ENCODE measurements around the gene PVR.
"Not testable (repeated sequence)": the region's sequence is repeated elsewhere in the genome, so short reads cannot be mapped to it uniquely, and the experiment has no call there.

PVR gene, protein sequence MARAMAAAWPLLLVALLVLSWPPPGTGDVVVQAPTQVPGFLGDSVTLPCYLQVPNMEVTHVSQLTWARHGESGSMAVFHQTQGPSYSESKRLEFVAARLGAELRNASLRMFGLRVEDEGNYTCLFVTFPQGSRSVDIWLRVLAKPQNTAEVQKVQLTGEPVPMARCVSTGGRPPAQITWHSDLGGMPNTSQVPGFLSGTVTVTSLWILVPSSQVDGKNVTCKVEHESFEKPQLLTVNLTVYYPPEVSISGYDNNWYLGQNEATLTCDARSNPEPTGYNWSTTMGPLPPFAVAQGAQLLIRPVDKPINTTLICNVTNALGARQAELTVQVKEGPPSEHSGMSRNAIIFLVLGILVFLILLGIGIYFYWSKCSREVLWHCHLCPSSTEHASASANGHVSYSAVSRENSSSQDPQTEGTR

GRCh38 chr19:44643605-44644401 is at the start of gene PVR:
Gene PVR, plus strand, starts transcription at chr19:44643910. Its CDS starts 187 bp downstream, at chr19:44644097.
- no peak for FAIRE-seq

DNA sequence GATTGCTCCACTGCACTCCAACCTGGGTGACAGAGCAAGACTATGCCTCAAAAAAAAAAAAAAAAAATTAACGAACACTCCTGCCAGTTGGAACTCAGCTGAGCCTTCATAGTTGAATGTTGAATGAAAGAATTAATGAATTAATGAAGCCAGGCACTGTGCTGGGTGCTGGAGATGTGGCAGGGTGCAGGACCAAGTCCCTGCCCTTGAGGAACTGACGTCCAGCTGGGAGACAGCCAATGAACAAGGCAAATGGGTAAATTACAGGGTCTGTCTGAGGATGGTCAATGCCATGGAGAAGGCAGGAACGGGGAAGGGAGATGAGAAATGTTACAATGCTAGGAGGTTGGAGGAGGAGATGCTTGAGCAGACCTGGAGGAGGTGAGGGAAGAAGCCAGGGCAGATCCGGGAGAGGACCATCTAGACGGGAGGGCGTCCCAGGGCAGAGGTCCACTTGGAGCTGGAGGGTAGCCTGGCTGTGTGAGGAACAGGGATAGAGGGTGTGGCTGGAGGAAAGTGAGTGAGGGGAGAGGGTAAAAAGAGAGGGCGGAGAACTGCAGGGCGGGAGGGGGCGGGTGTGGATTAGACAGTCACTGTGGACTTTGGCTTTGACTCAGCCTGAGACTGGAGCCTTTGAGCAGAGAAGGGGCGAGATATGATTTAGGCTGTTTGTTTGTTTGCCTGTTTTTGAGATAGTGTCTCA is 47.1 kb upstream of the PVR start:
- no peak for FAIRE-seq

DNA sequence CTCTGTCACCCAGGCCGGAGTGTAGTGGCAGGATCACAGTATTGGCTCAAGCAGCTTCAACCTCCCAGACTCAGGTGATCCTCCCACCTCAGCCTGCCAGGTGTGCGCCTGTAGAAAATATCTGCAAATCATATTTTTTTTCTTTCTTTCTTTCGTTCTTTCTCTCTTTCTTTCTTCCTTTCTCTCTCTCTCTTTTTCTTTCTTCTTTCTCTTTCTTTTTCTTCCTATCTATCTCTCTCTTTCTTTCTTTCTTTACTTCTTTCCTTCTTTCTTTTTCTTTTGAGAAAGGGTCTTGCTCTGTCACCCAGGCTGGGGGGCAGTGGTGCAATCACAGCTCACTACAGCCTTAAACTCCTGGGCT is 46.6 kb upstream of the PVR start:
- FAIRE-seq: no peak

GRCh38 chr19:44598355-44598754 is 45.4 kb upstream of the PVR start:
- FAIRE-seq: no peak

GRCh38 chr19:44598880-44599279 is 44.8 kb upstream of the PVR start:
- FAIRE-seq: no peak

DNA sequence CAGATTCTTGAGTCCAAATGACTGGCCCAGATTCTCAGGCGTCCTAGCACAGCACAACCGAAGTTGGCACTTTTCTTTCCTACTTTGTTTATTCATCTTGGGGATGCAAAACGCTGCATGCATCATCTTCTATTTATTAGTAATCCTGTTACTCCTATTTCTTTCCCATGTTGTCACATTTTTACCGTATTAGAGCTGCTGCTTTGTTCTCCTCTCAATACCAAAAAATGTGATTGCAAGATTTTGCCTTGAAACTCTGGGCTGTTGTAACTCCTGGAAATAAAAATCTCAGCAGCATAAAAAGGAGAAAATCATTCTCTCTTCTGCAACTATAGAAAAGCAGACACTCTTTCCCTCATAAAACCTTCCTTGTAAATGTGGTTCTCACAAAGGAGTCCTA is 43.2 kb upstream of the PVR start:
- no peak for FAIRE-seq

DNA sequence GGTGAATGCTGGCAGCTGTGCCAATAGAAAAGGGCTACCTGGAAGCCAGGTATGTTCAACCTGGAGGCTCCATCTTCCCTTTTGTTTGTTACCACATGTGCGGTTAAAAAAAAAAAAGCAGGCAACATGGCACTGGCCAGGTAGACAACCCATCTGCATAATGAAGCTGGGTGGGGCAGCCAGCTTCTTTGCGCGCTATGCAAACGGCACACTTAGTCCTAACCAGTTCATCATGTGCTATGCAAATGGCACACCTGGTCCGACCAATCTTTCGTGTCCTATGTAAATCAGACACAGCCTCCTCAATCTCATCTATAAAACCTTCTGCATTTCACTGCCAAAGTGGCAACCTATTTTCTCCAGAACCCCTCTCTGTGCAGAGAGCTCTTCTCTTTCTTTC is 41.6 kb upstream of the PVR start:
- no peak for FAIRE-seq

DNA sequence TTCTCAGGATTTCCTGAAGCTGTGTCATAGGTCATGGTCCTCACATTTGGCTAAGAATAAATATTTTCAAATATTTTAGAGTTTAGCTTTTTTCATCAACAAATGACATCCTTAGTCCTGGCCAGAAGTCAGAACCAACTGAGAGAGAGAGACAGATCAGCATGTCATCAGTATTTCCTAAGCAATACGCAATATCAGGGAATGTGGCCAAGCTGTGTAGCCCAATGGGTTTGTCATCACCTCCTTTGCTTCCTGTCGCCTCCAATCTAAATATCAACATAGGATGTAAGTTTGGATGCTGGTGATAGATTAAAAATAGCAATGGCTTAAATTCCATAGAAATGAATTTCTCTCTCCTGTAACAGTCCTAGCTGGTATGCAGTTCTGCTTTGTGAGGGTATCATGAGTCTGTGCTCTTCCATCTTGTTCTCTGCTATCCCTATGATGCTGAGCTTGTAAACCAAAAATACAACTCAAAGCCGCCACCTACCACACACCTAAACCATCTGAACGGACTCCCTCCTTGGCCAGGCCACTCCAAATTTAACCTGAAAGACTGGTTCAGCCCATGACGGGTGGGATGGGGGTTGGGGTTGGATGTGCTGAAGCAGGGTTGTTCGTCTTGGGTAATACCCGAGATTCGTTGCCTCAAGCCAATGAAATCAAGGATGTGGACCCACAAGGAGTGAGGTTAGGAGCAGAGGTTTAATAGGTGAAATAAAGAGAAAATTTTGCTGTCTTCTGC is 40.3 kb upstream of the PVR start:
- no peak for FAIRE-seq

GRCh38 chr19:44604241-44604640 is 39.5 kb upstream of the PVR start:
- no peak for FAIRE-seq

DNA sequence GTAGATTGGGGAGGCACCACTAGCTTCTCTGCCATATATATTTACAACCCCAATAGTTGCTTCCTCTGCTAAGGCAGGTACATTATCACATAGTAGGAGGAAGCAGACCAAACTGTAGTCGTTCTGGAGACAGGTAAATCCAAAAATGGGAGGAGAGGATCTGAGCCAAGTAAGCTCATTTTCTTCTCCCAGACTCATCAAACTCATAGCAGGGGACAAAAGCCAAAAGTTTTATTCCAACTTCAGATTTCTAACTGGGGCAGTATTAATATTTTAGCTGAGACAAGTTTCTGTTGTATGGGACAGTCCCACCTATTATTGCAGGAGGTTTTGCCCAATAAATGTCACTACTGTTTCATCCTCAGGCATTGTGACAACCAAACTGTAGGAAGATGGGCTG is 38.2 kb upstream of the PVR start:
- no peak for FAIRE-seq

- FAIRE-seq: no peak
These were observed 36.7 kb upstream of the PVR start for GRCh38 chr19:44607049-44607448.

DNA sequence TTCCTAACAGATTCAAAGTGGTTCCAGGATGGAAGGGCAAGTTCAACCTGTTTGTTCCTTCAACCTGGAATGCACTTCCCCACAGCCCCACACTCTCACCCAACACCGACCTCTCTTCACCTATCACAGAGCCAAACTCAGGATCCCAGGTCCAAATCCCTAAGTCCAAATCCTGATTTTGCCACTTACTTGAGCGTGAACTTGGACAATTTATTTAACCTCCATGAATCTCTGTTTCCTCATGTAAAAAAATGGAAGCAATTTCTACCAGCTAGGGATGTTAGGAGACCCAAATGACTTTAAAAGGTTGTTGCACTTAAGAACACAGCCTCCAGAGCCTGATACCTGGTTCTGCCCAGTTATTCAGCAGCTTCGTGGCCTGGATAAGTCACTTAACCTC is 35.8 kb upstream of the PVR start:
- no peak for FAIRE-seq

DNA sequence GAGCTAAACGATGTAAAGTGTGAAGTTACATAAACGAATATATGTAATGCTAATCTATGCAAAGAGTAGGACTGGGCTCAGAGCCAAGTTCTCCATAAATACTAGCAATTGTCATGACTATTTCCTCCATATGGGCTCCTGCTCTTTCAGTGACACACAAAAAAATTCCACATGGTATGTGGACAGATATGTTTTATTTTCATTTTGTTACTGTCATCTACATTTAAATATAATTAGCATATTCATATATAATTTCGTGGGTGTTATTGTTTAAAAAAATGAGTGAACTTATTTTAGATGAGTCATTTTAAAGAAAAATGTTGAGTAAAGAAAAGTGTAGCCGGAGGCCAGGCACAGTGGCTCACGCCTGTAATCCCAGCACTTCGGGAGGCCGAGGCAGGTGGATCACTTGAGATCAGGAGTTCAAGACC is 35.3 kb upstream of the PVR start:
- FAIRE-seq: no peak

- FAIRE-seq: no peak
These were observed 34.5 kb upstream of the PVR start for GRCh38 chr19:44609219-44609618.

- FAIRE-seq: not testable (repeated sequence)
These were observed 33.2 kb upstream of the PVR start for GRCh38 chr19:44610497-44610896.

GRCh38 chr19:44611812-44612295 is 31.9 kb upstream of the PVR start:
- FAIRE-seq: no peak

GRCh38 chr19:44613295-44614178 is 30.2 kb upstream of the PVR start, which contains the start of gene IGSF23:
Gene IGSF23, plus strand, starts transcription at chr19:44613563. Its CDS starts 83 bp downstream, at chr19:44613646.
- no peak for FAIRE-seq

GRCh38 chr19:44614313-44614712 is 29.4 kb upstream of the PVR start:
- FAIRE-seq: no peak

- no peak for FAIRE-seq
These were observed 27.9 kb upstream of the PVR start for GRCh38 chr19:44615863-44616247.

DNA sequence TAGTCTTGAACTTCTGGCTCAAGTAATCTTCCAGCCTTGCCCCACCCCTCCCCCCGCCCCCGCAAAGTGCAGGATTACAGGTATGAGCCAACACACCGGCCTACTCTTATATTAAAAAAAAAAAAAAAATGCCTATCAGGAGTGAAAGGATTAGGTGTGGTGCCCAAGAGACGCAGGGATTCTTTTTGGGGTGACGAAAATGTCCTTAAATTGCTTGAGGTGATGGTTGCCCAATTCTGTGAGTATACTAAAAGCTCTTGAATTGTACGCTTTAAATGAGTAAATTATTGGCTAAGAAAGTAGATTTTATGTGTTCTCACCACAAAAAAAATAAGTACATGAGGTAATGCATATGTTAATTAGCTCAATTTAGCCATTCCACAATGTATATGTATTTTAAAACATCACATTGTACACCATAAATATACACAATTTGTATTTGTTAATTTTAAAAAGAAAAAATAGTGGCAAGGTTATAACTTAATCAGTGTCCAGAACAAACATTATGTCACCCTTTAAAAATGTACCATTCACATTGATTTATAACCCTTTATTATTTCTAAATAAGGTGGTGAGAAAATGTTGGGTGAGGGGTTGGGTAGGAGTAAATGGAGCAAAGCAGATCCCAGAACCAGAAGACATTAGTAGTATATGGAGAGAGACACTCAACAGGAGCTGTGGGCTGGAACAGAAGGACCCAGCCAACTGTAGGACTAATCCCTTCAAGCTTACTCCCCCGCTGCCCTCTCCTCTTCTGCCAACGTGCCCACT is 26.4 kb upstream of the PVR start:
- FAIRE-seq: no peak

All from A204.1 (cell line).